ENCODE results near the gene MRPS22. TPM values are rescaled to one million over a fixed set of nuclear protein-coding genes. Genes with fewer than 3 reads are reported as not detected.
A peak's percentile ranks its signal among the peaks of the same experiment; 100 is the strongest.

MRPS22 gene
- total and polyA plus RNA-seq, 9 of the 15 experiments (the other 6 are each of a cell fraction or from before 2014, with no cell fraction given): 148 to 397 (median 229) TPM

DNA sequence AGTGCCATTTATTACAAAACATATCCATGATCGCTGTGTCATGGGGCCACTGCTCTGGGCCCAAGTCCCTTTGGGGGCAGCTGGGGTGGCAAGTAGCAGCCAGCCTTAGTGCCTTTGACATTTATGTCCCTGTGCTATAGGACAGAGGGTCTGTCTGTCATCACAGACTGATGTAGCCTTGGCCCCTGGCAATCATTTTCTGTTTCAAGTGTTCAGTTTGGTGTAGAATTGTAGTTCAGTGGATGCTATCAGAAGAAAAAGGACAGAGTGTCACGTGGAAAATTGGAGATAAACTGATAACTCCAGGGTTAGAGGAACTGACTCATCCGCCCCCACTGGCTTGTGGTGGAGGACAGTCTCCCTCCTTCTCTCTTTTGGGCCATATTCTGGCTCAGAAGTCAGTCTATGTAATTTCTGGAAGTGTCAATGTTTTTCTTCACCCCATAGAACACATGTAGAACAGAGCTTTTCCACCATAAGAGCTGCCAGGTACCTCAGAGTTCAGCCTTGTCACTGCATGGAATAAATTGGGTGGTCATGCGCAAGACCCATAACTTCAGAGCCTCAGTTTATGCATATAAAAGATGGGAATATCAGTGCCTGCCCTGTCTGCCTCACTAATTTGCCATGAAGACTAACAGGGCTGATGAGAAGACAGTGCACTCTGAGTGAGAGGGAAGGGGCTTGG is 4.5 kb upstream of the MRPS22 start (continued):
- peak; percentile 72 for TF ChIP-seq NCOR1 (IDR thresholded peaks at IDR 0.05)
- TF ChIP-seq HMGN3 (IDR thresholded peaks at IDR 0.05; ENCODE audit: borderline replicate concordance, extremely low read depth, insufficient read length, low read depth, low read length): peak; percentile 28
- no peak for TF ChIP-seq TFAM (CRISPR knock-in tag; conservative IDR thresholded peaks at IDR 0.05)
- TF ChIP-seq SRSF9 (IDR thresholded peaks at IDR 0.05; ENCODE audit: borderline replicate concordance, low read depth, low read length): no peak
- TF ChIP-seq PCBP2 (IDR thresholded peaks at IDR 0.05; ENCODE audit: low read depth, low read length, poor library complexity, severe bottlenecking): no peak
- 0 out of 2 replicates have a peak, but pooled peaks have one; percentile 34 for TF ChIP-seq ZNF311 (CRISPR knock-in tag; IDR thresholded peaks at IDR 0.05)
- TF ChIP-seq, protein P1, sequence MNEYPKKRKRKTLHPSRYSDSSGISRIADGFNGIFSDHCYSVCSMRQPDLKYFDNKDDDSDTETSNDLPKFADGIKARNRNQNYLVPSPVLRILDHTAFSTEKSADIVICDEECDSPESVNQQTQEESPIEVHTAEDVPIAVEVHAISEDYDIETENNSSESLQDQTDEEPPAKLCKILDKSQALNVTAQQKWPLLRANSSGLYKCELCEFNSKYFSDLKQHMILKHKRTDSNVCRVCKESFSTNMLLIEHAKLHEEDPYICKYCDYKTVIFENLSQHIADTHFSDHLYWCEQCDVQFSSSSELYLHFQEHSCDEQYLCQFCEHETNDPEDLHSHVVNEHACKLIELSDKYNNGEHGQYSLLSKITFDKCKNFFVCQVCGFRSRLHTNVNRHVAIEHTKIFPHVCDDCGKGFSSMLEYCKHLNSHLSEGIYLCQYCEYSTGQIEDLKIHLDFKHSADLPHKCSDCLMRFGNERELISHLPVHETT (CRISPR knock-in tag; conservative IDR thresholded peaks at IDR 0.05 in 1 of 2, IDR thresholded peaks at IDR 0.05 in 1 of 2): 0 out of 4 replicates have a peak, but pooled peaks of 1 of the 2 experiments have one; percentile 25
- peak; percentile 98 for TF ChIP-seq SMARCA4 (IDR thresholded peaks at IDR 0.05)
- TF ChIP-seq NCOA2 (IDR thresholded peaks at IDR 0.05; ENCODE audit: partially characterized antibody in 2 of 2): peak in 1 of 2 experiments; percentile 53
- TF ChIP-seq ELF4 (CRISPR knock-in tag; IDR thresholded peaks at IDR 0.05): 0 out of 2 replicates have a peak, but pooled peaks have one; percentile 38
- TF ChIP-seq, protein P2, sequence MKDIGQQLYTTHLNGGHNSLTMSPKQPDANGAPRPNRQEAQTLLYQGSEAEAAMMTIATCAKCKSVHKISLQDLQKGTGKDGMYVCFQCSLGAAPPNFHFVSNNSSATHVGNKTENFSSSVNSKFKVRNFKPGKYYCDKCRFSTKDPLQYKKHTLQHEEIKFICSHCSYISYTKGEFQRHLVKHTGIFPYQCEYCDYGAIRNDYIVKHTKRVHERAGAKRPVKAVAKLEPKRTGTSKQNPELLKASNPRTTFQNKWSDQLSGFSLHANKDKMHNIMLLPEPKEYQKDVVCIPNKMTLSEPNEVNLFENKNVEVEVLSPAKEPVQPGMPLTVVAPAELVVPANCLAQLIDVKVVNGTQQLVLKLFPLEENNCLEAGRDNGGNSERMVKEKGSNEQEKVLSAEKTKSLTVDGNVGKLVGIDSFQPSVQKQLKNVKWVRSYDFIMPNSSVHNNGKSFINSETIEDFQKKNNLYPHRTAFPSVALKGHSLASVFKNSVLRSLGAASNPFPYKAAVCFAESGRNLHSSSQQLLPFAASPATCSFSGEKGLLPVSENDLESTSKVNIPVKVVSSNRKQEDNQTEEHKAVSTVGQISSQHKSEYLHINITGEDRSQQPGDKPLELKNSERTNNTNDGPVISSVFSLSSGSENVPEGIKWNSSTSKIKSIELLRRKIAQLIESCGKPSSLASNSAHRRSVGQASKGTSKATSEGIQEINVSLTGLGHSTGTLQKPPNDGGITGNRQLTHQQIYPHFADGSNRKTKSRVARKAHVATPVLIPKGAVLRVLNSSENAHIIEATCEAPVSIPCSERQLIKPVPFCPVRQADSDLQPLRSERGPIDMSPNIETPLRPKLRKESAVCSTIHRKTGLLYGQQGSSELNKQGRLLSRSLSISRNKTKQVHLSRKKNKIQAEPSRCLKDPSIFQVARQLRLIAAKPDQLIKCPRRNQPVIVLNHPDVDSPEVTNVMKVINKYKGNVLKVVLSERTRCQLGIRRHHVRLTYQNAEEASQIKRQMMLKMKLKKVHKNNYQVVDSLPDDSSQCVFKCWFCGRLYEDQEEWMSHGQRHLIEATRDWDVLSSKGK (CRISPR knock-in tag; IDR thresholded peaks at IDR 0.05): no peak
- TF ChIP-seq, protein P3, sequence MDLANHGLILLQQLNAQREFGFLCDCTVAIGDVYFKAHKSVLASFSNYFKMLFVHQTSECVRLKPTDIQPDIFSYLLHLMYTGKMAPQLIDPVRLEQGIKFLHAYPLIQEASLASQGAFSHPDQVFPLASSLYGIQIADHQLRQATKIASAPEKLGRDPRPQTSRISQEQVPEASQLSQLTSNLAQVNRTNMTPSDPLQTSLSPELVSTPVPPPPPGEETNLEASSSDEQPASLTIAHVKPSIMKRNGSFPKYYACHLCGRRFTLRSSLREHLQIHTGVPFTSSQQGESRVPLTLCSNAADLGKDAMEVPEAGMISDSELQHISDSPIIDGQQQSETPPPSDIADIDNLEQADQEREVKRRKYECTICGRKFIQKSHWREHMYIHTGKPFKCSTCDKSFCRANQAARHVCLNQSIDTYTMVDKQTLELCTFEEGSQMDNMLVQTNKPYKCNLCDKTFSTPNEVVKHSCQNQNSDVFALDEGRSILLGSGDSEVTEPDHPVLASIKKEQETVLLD (IDR thresholded peaks at IDR 0.05): peak; percentile 83; the same call in 1 of the 2 replicates
- TF ChIP-seq, protein P4, sequence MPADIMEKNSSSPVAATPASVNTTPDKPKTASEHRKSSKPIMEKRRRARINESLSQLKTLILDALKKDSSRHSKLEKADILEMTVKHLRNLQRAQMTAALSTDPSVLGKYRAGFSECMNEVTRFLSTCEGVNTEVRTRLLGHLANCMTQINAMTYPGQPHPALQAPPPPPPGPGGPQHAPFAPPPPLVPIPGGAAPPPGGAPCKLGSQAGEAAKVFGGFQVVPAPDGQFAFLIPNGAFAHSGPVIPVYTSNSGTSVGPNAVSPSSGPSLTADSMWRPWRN (IDR thresholded peaks at IDR 0.05; ENCODE audit: low read depth): peak; percentile 75
- TF ChIP-seq GATAD2A (IDR thresholded peaks at IDR 0.05): peak; percentile 76; the same call in 1 of the 2 replicates
- TF ChIP-seq, protein P5, sequence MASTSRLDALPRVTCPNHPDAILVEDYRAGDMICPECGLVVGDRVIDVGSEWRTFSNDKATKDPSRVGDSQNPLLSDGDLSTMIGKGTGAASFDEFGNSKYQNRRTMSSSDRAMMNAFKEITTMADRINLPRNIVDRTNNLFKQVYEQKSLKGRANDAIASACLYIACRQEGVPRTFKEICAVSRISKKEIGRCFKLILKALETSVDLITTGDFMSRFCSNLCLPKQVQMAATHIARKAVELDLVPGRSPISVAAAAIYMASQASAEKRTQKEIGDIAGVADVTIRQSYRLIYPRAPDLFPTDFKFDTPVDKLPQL (IDR thresholded peaks at IDR 0.05; ENCODE audit: extremely low read depth, insufficient read length): no peak
- TF ChIP-seq RFX5 (IDR thresholded peaks at IDR 0.05; ENCODE audit: low read depth, low read length): no peak
